NOMO-1 treated with DMSO at 0.1 percent for 48 hours (cell line): ENCODE results near the gene LAMA2.
A peak's percentile ranks its signal among the peaks of the same experiment; 100 is the strongest.

Experiments
- DNase-seq: peaks from one replicate; lab custom pipeline; 2025; ENCODE audit not compliant: unreplicated experiment; lab: John Stamatoyannopoulos, UW

Gene LAMA2

GRCh38 chr6:129476810-129477209 is 593.9 kb downstream of the LAMA2 start:
- no peak for DNase-seq

DNA sequence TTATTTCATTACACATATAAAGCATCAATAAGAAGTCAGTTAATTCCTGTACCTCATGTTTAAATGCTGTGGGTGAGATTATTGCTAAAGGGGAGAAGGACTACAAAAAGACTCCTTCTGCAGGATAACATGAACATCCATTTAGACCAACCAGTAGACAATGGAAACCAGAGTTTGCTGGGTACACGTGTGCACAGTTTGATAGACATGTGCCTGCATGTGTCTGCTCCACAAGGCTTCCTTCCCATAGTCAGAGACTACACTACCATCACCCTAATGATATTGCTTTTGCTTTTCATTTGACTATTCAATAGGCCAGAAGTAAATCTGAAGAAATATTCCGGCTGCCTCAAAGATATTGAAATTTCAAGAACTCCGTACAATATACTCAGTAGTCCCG is 595.4 kb downstream of the LAMA2 start:
- no peak for DNase-seq

GRCh38 chr6:129481706-129482105 is 598.8 kb downstream of the LAMA2 start:
- no peak for DNase-seq

DNA sequence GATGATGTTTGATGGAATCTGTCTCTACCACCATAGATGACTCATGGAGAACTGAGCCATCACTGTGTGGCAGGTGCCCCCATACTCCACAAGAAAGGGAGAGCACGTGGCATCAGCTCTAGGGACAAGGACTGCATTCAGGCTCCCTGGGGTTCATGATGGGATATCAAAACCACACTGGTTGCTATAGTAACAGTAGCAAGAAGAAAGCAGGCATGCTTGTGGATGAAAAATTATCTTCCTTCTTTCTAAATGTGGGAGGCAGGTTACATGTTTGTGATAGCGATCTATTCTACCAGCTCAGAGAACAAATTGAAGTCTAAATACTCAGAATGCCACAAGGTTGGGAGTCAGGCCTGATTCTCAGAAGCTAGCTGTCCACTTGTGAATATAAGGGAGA is 602.8 kb downstream of the LAMA2 start:
- no peak for DNase-seq

DNA sequence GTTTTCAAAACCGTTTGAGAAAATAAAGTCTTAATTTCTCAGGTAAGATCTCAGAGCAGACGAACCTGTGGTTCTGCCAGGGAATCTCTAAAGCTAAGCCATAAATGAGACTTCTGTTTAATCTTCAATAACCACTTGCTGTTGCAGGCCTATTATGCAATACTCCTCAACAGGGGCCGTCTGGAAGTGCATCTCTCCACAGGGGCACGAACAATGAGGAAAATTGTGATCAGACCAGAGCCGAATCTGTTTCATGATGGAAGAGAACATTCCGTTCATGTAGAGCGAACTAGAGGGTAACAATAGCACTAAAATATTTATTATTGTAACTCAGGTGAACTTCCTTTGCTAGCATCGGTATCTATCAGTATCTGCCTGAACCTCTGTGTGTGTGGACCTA is 603.4 kb downstream of the LAMA2 start:
- DNase-seq, result no peak

- DNase-seq, result no peak
Observed at GRCh38 chr6:129488313-129488712, 605.4 kb downstream of the LAMA2 start.

DNA sequence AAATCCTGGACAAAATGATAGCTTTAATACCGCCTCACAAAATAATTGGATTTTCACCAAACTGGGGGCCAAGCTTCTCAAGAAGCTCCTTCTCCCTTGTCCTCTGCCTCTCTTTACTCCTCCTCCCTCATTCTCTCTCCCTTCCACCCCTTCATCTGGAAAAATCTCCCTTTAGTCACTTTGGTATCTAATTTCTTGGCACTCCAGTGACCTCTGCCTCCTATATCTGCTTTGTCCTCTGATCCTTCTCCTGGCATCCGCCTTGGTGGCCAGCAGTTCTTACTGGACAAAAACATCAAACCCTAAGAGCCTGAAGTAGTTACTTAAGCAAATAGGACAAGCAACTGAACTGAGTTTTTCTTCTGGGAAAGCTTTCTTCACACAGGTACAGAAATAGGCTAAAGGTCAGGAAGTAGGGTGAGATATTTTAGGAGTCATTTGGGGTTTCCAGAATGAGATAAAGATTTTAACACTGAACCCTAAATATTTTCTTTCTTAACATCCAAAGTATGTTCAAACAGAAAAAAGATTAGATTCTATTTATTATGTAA is 606.4 kb downstream of the LAMA2 start:
- DNase-seq, result no peak

- DNase-seq, result peak; percentile 87
Observed at GRCh38 chr6:129490521-129491255, 607.8 kb downstream of the LAMA2 start.

GRCh38 chr6:129491436-129491835 is 608.5 kb downstream of the LAMA2 start:
- no peak for DNase-seq

DNA sequence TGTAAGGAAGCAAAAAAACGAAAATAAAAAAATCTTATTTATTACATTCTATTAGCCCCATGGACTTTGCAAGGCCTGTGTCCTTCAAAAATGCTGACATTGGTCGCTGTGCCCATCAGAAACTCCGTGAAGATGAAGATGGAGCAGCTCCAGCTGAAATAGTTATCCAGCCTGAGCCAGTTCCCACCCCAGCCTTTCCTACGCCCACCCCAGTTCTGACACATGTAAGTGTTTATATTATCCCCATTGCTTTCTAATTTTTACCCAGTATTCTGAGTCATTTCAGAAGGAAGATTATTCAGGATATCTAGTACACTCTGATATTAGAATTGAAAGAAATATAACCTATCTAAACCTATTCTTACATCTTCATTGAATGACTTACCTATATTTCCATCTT is 609.3 kb downstream of the LAMA2 start:
- no peak for DNase-seq

GRCh38 chr6:129493354-129493902 is 610.5 kb downstream of the LAMA2 start:
- DNase-seq, result no peak

- no peak for DNase-seq
Observed at GRCh38 chr6:129494099-129494498, 611.2 kb downstream of the LAMA2 start.

DNA sequence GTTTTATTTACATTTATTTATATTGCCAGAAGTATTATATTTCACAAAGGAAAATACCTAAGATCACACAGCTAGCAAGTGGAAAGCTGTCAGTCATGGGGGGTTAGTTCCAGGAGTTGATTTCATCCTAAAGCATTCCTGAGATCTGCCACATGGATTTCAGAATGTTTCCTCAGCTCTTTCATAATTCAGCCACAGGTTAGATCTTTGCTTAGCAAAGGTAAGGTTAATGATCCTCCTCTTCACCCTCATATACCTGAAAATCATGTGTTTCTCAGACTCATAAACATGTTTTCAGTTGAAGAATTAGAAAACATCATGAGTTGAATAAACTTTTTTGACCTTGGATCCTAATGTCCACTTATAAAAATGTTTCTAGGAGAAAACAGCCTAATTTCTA is 611.6 kb downstream of the LAMA2 start:
- no peak for DNase-seq

DNA sequence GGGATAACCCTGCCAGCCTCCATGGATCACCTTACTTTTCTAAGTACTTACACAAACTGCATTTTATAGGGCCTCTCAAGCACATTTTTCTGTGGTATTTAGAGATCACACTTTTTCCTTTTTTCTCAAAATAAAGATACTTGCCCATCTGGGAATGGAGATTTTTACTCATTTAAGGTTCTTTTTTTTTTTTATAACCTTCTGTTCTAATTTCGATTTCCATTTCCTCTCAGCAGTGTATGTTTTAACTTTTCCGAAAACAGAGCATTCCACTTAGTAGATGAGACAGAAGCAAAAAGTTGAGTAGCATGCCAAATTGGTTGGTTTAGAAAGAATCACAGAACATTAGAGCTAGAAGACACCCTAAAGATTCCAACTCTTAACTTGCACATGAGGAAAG is 612.7 kb downstream of the LAMA2 start:
- no peak for DNase-seq

- DNase-seq, result no peak
Observed at GRCh38 chr6:129497481-129498441, 614.8 kb downstream of the LAMA2 start.

DNA sequence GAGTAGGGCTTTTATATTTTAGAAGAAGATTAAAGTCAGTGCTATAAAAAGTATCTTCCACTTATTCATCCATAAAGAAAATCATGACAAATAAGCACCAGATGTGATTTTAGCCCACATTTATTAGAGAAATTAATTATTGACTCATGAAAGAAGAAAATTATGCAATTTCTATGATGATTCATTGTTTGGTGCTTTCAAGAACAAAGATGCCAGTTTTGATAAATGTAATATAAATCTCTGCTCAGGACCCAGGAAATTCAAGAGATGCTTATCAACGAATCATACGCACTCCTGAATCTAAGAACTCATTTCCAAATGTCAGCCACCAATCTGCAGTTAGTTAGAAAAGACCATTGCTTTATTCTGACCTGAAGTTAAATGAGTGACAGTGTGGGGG is 615.6 kb downstream of the LAMA2 start:
- no peak for DNase-seq

DNA sequence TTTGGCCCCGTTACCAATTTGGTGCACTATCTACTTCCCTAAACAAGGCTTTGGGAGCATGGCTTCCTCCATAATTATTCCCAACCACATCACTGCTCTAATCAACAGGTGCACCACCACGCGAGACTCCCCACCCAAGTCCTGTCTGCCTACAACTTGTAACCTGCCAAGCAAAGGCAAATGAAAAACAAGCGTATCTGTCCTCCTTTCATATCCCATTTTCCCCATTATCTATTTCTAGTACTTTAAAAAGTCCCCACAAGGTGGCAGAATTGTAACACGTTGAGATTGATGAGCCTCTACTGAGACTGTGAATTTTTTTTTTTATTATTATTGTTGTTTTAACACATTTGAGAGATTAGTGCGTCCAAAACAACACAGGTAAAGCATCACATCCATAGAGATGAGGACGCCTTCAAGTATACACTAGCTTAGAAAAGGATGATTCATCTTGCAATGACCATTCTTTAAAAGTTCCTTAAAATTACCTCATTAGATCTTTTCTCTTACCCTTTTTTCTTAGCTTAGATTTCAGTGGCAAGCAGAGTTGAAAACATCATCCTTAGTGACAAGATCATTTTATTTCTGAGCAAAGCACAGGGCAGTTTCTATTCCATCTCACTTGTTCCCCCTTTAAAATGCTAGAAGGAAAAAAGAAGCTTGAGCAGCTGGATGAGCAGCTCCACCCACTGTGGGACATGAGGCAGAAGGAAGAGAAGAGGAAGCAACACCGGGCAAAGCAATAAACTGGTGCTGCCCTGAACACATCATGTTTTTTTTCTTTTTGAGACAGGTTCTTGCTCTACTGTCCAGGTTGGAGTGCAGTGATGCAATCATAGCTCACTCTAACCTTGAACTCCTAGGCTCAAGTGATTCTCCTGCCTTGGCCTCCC is 616.3 kb downstream of the LAMA2 start:
- peak; percentile 77 for DNase-seq

DNA sequence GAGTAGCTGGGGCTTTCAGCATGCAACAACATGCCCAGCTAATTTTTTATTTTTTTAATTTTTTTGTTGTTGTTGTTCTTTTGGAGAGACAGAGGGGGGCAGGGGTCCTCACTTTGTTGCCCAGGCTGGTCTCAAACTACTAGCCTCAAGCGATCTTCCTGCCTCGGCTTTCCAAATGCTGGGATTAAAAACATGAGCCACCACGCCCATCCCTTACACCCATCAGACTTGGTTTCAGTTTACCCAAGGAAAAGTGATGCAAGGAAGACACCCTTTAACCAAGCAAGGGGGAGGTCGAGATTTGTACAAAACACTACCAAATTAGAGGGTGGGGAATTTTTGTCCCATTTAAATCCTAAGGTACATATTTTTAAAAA is 616.9 kb downstream of the LAMA2 start:
- DNase-seq, result no peak

DNA sequence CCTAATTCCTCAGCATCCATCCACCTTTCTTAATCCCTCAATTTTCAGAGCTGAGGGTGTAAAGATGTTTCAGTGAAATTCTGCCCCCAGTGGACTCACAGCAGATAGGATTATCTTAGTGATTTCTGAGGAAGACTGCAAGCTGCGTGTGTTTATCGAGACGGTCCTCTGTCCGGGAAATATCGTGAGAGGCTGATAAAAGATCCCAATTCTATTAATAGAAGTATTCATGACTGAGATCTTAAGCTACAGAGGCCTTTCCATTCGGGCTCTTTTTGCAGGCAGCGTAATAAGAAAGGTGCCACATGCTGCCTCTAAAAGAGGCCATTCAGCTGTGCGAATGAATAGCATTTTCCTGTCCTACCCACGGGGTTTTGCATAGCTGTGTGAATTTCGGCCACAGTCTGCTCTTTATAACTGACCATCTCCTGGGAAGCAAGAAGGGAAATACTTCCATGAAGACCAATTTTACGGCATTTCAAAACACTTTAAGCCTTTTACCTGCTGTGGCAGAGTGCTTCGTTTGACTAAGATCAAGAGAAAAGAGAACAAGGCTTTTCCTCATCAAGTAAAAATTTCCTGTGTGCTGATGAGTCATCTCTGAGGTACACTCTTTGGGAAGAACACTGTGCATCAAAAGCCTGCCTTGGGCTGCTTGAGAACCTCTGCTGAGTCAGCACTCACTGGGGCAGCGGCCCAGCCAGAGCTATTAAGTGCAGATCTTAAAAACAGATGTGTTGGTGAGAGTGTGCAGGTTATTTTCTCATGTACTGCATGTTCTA is 618.2 kb downstream of the LAMA2 start:
- peak; percentile 52 for DNase-seq
